ENCODE measurements around the gene PCED1A. TPM values are rescaled to one million over a fixed set of nuclear protein-coding genes. Genes with fewer than 3 reads are reported as not detected.

PCED1A gene
- total RNA-seq, 1 donor from 2014 or later, result 44.3 TPM

GRCh38 chr20:2871111-2871465 lies 30.6 kb upstream of the PCED1A start:
- DNase-seq (no peak), ATAC-seq (no peak)
- Histone ChIP-seq H3K4me1 (peaks cover 25% of the 10 kb centered on the region), H3K27ac (no peak overlapping the region), H3K27me3 (no peaks in the 10 kb centered on the region), H3K36me3 (peaks cover 7% of the 10 kb centered on the region), H3K9me3 (no peaks in the 10 kb centered on the region), H3K4me3 (no peak overlapping the region)
- no peak for TF ChIP-seq CTCF (IDR thresholded peaks at IDR 0.05)
- intact Hi-C loops (cut with DNase I), result no loop called here

GRCh38 chr20:2869381-2869780 lies 28.9 kb upstream of the PCED1A start:
- no peaks in the 10 kb centered on the region for H3K27me3 ChIP-seq
- no peak overlapping the region for H3K27ac ChIP-seq
- no peak for TF ChIP-seq CTCF (IDR thresholded peaks at IDR 0.05)
- DNase-seq (no peak), ATAC-seq (no peak)
- H3K4me3 ChIP-seq, result no peak overlapping the region
- H3K4me1 ChIP-seq, result peaks cover 9% of the 10 kb centered on the region
- peaks cover 18% of the 10 kb centered on the region for H3K36me3 ChIP-seq
- intact Hi-C loops (cut with DNase I), result no loop called here
- no peaks in the 10 kb centered on the region for H3K9me3 ChIP-seq

- ATAC-seq (peak; percentile 33), DNase-seq (no peak)
- Histone ChIP-seq H3K27ac (no peak overlapping the region), H3K36me3 (peaks cover 34% of the 10 kb centered on the region), H3K9me3 (no peaks in the 10 kb centered on the region), H3K4me3 (no peak overlapping the region), H3K27me3 (no peaks in the 10 kb centered on the region), H3K4me1 (peaks cover 8% of the 10 kb centered on the region)
- intact Hi-C loops (cut with DNase I), result no loop called here
- TF ChIP-seq CTCF (IDR thresholded peaks at IDR 0.05), result no peak
These were observed 26.8 kb upstream of the PCED1A start for GRCh38 chr20:2867081-2867864.

- H3K4me1 ChIP-seq, result peaks cover under 1% of the 10 kb centered on the region
- no peaks in the 10 kb centered on the region for H3K9me3 ChIP-seq
- no peaks in the 10 kb centered on the region for H3K27me3 ChIP-seq
- no peak overlapping the region for H3K4me3 ChIP-seq
- H3K36me3 ChIP-seq, result peaks cover 44% of the 10 kb centered on the region
- no peak overlapping the region for H3K27ac ChIP-seq
- DNase-seq (no peak), ATAC-seq (no peak)
- intact Hi-C loops (cut with DNase I), result no loop called here
- TF ChIP-seq CTCF (IDR thresholded peaks at IDR 0.05), result no peak
These were observed 25.8 kb upstream of the PCED1A start for GRCh38 chr20:2866236-2866635.

DNA sequence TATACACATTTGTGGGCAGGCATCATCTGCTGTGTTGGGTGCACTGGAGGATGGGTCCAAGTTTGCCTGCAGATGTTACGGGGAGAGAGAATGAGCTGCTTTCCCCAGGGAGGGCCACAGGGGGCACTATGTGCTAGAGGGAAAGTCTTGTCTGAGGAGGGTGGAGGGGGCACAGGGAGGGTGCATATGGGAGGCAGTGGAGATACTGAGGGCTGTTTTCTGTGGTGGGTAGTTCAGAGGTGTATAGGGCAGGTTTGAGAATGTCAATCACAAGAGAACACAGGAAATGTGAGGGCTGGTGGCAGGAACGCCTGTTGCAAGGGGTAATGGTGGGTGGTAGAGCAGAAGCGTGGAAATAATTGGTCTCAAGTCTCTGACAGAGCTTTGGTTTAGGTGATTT lies 25.2 kb upstream of the PCED1A start:
- peaks cover 50% of the 10 kb centered on the region for H3K36me3 ChIP-seq
- H3K27me3 ChIP-seq, result no peaks in the 10 kb centered on the region
- no peaks in the 10 kb centered on the region for H3K9me3 ChIP-seq
- no peak for ATAC-seq
- intact Hi-C loops (cut with DNase I), result no loop called here
- no peaks in the 10 kb centered on the region for H3K4me1 ChIP-seq
- DNase-seq, result no peak
- no peak for TF ChIP-seq CTCF (IDR thresholded peaks at IDR 0.05)
- H3K27ac ChIP-seq, result no peak overlapping the region
- no peak overlapping the region for H3K4me3 ChIP-seq

DNA sequence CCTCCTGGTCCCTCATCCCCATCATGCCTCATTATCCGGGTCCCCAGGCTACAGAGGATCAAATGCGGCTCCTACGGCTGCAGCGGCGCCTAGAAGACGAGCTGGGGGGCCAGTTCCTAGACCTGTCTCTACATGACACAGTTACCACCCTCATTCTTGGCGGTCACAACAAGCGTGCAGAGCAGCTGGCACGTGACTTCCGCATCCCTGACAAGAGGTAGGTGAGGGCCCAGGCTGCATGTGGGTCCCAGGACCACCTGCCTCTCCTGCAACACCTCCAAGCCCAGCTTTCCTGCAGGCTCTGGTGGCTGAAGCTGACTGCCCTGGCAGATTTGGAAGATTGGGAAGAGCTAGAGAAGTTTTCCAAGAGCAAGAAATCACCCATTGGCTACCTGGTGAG lies 24.6 kb upstream of the PCED1A start:
- ATAC-seq, result no peak
- H3K36me3 ChIP-seq, result peaks cover 55% of the 10 kb centered on the region
- intact Hi-C loops (cut with DNase I), result no loop called here

More for the DNA sequence above, 24.6 kb upstream of the PCED1A start:
- Histone ChIP-seq H3K27ac (no peak overlapping the region), H3K27me3 (no peaks in the 10 kb centered on the region), H3K4me1 (no peaks in the 10 kb centered on the region), H3K9me3 (no peaks in the 10 kb centered on the region), H3K4me3 (no peak overlapping the region)
- no peak for DNase-seq
- TF ChIP-seq CTCF (IDR thresholded peaks at IDR 0.05), result no peak

All from upper lobe of right lung (tissue), 1 donor.